Ovary (tissue), 9 donors: ENCODE measurements around the gene LUM. TPM values are rescaled to one million over a fixed set of nuclear protein-coding genes. Genes with fewer than 3 reads are reported as not detected.
A peak's percentile ranks its signal among the peaks of the same experiment; 100 is the strongest.

Experiments
- DNase-seq, 5 donors: peaks; one replicate each; pipeline ENCODE4 v3.0.0-alpha.2; 2019 to 2020
- H3K27ac ChIP-seq, 2 donors: fragments of 200-600 bp; one replicate each; pipeline versions ENCODE4 v1.5.1 to v1.8.0; 2019 to 2022
- H3K27me3 ChIP-seq: fragments of 200-600 bp; one replicate; pipeline ENCODE4 v1.8.0; 2022
- H3K36me3 ChIP-seq: fragments of 200-600 bp; sonication (generic); one replicate; pipeline ENCODE4 v1.5.1; 2019
- H3K4me1 ChIP-seq: one replicate; pipeline ENCODE4 v1.8.1; 2013; ENCODE audit warnings: mild to moderate bottlenecking, moderate library complexity; ENCODE audit not compliant: insufficient read depth
- H3K4me3 ChIP-seq: fragments of 200-600 bp; sonication (generic); one replicate; pipeline ENCODE4 v1.5.1; 2017
- H3K9me3 ChIP-seq, 2 donors: fragments of 200-600 bp in 1 of 2; sonication (generic) in 1 of 2; one replicate each; pipeline versions ENCODE4 v1.5.1 to v1.8.1; 2013 to 2019; ENCODE audit warnings: mild to moderate bottlenecking in 1 of 2, moderate library complexity in 1 of 2
- CTCF ChIP-seq, 3 donors: fragments of 450-650 bp in 2 of 3; fragments of 200-600 bp in 1 of 3; IDR thresholded peaks; one replicate each; pipeline versions ENCODE4 v1.5.1 to v1.8.0; 2016 to 2022; ENCODE audit warnings: antibody characterized with exemption in 3 of 3, mild to moderate bottlenecking in 1 of 3
- EP300 ChIP-seq: sonication (generic); formaldehyde crosslinking; IDR thresholded peaks from one replicate; pipeline ENCODE4 v1.6.1; 2017; ENCODE audit warnings: antibody characterized with exemption
- POLR2A ChIP-seq: fragments of 450-650 bp; IDR thresholded peaks from one replicate; pipeline ENCODE4 v1.6.1; 2017; ENCODE audit warnings: antibody characterized with exemption, mild to moderate bottlenecking, moderate library complexity
- WGBS, 3 donors: extraction: QIAGEN DNeasy Blood & Tissue Kit in 1 of 3; methylation state at CpG; one replicate each; pipeline versions ENCODE4 v1.1.5 to v1.1.7; 2013 to 2017; 5-methylcytosine and 5-hydroxymethylcytosine counted together
- intact Hi-C, 4 donors: fragments of 100-400 bp; cut with DNase I; formaldehyde crosslinking; loops; one replicate each; pipeline versions ENCODE4 v1.11.0 to v1.15.1; 2022 to 2023
- polyA plus RNA-seq, 2 donors: library from polyadenylated mRNA; stranded (reverse); fragments of 200-250 nt in 1 of 2; fragments of 350-450 nt in 1 of 2; fragmentation: Illumina TruSeq in 1 of 2; extraction: RNeasy Lipid Tissue Mini Kit (QIAGEN cat#74804) in 1 of 2; gene quantifications; one replicate each; pipeline ENCODE4 v1.2.3, GENCODE V29; 2013 to 2014
- total RNA-seq, 7 donors: library from RNA; depleted of rRNA in 2 of 7; stranded (reverse); fragments of >200 nt in 2 of 7; fragmentation: NEBNext Ultra II Directional in 3 of 7; extraction: Animal tissue kit (Norgen Biotek cat#: 25700) in 3 of 7; gene quantifications; one replicate each; pipeline versions ENCODE4 v1.1.0 to v1.2.4, GENCODE V29; 2016 to 2023
- donor health status: DM: no; HTN: no; CAD: no; lungs with moderate emphysema.
- donor health status: DM: no; HTN: no; CAD: no.
- donor health status: Bipolar disorder and iron deficiency.
- donor health status: DM: yes; HTN: yes; CAD: no.
- donor health status: DM: no; HTN: no; CAD: no.
- donor health status: DM: yes; HTN: yes; CAD: no.

Gene LUM
- total and polyA plus RNA-seq, 9 donors = 122 to 663 (median 343) TPM

GRCh38 chr12:91099836-91100235, 11.5 kb downstream of the LUM start:
- TF ChIP-seq POLR2A = no peak
- TF ChIP-seq CTCF (IDR thresholded peaks at IDR 0.05) = no peak
- TF ChIP-seq EP300 = no peak
- Histone ChIP-seq H3K27ac (no peak overlapping the region), H3K27me3 (no peaks in the 10 kb centered on the region), H3K9me3 (no peaks in the 10 kb centered on the region), H3K36me3 (no peaks in the 10 kb centered on the region), H3K4me1 (no peaks in the 10 kb centered on the region), H3K4me3 (no peak overlapping the region)
- 86 to 91% (median 87%) methylated on average over 2 of the region's 2 CpGs for WGBS, 3 donors
- intact Hi-C loops = loop anchor here in 1 of 4 donors (10.0 kb wide), 1 partner anchor 225 kb away; no protein-coding TSS in a partner anchor
- no peak for DNase-seq

- DNase-seq = no peak
- intact Hi-C loops = no loop called here
- no peaks in the 10 kb centered on the region for H3K4me1 ChIP-seq
- no peak overlapping the region for H3K27ac ChIP-seq
- H3K9me3 ChIP-seq = no peaks in the 10 kb centered on the region
- WGBS, 3 donors = 47 to 48% (median 48%) methylated on average over 2 of the region's 2 CpGs
- H3K36me3 ChIP-seq = no peaks in the 10 kb centered on the region
- no peak overlapping the region for H3K4me3 ChIP-seq
- TF ChIP-seq CTCF (IDR thresholded peaks at IDR 0.05) (no peak), POLR2A (no peak), EP300 (no peak)
- H3K27me3 ChIP-seq = no peaks in the 10 kb centered on the region
These were observed 12.0 kb downstream of the LUM start for GRCh38 chr12:91099341-91099740.

- intact Hi-C loops = no loop called here
- no peaks in the 10 kb centered on the region for H3K27me3 ChIP-seq
- WGBS, 3 donors = 7 to 15% (median 11%) methylated on average over 3 of the region's 3 CpGs
- TF ChIP-seq CTCF (IDR thresholded peaks at IDR 0.05) (no peak), EP300 (no peak)
- H3K36me3 ChIP-seq = no peaks in the 10 kb centered on the region
- no peaks in the 10 kb centered on the region for H3K9me3 ChIP-seq
- peak in 3 of 5 donors; percentile 34 to 45 (median 44) for DNase-seq
- no peak overlapping the region for H3K4me3 ChIP-seq
- no peak overlapping the region for H3K27ac ChIP-seq
- no peaks in the 10 kb centered on the region for H3K4me1 ChIP-seq
These were observed 12.4 kb downstream of the LUM start for GRCh38 chr12:91098941-91099340.

GRCh38 chr12:91098461-91098860, 12.8 kb downstream of the LUM start:
- Histone ChIP-seq H3K4me3 (no peak overlapping the region), H3K36me3 (no peaks in the 10 kb centered on the region), H3K27me3 (no peaks in the 10 kb centered on the region), H3K9me3 (no peaks in the 10 kb centered on the region), H3K27ac (no peak overlapping the region), H3K4me1 (no peaks in the 10 kb centered on the region)
- no peak for TF ChIP-seq POLR2A
- no peak for TF ChIP-seq EP300
- TF ChIP-seq CTCF (IDR thresholded peaks at IDR 0.05) = no peak
- DNase-seq = no peak
- intact Hi-C loops = no loop called here

GRCh38 chr12:91094957-91095356, 16.3 kb downstream of the LUM start:
- H3K4me3 ChIP-seq = no peak overlapping the region
- no peaks in the 10 kb centered on the region for H3K4me1 ChIP-seq
- H3K27me3 ChIP-seq = no peaks in the 10 kb centered on the region
- H3K9me3 ChIP-seq = no peaks in the 10 kb centered on the region
- H3K27ac ChIP-seq = no peak overlapping the region
- intact Hi-C loops = no loop called here
- H3K36me3 ChIP-seq = no peaks in the 10 kb centered on the region
- TF ChIP-seq POLR2A = no peak
- TF ChIP-seq CTCF (IDR thresholded peaks at IDR 0.05) = no peak
- TF ChIP-seq EP300 = no peak
- DNase-seq = no peak
- WGBS, 3 donors = 74 to 78% (median 75%) methylated on average over 1 of the region's 1 CpG
